GM12873 (cell line): ENCODE data around the gene ACTR3.

ENCODE experiments used
- TF ChIP-seq, protein P1 (sequence below): IDR thresholded peaks from 2 replicates; pipeline ENCODE4 v1.5.1; 2012; ENCODE audit warnings: low read depth, mild to moderate bottlenecking, moderate library complexity, low read length, control low read depth; ENCODE audit not compliant: insufficient read depth; ENCODE audit errors: missing control alignments

The ACTR3 gene

GRCh38 chr2:113964436-113964835 lies 74.5 kb downstream of the ACTR3 start:
- TF ChIP-seq, protein P1, sequence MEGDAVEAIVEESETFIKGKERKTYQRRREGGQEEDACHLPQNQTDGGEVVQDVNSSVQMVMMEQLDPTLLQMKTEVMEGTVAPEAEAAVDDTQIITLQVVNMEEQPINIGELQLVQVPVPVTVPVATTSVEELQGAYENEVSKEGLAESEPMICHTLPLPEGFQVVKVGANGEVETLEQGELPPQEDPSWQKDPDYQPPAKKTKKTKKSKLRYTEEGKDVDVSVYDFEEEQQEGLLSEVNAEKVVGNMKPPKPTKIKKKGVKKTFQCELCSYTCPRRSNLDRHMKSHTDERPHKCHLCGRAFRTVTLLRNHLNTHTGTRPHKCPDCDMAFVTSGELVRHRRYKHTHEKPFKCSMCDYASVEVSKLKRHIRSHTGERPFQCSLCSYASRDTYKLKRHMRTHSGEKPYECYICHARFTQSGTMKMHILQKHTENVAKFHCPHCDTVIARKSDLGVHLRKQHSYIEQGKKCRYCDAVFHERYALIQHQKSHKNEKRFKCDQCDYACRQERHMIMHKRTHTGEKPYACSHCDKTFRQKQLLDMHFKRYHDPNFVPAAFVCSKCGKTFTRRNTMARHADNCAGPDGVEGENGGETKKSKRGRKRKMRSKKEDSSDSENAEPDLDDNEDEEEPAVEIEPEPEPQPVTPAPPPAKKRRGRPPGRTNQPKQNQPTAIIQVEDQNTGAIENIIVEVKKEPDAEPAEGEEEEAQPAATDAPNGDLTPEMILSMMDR, result no peak

DNA sequence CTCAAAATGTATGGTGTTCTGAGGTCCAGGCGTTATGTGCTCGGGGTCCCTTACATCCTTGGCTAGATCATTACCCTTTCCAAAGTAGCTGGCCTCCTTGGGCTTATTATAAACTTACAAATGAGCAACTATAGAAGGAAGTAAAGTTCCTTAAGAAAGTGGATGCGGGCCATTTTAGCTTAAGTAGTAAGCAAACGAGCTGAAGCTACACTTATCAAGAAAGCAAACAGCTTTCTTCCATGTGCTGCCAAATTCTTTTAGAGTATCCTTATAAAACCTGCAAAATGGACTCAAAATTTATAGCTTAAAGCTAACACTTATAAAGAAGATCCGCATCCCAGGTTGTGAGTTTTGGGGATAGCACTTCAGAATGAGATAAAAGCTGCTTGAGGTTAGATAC lies 75.3 kb downstream of the ACTR3 start:
- TF ChIP-seq, protein P1, result no peak

DNA sequence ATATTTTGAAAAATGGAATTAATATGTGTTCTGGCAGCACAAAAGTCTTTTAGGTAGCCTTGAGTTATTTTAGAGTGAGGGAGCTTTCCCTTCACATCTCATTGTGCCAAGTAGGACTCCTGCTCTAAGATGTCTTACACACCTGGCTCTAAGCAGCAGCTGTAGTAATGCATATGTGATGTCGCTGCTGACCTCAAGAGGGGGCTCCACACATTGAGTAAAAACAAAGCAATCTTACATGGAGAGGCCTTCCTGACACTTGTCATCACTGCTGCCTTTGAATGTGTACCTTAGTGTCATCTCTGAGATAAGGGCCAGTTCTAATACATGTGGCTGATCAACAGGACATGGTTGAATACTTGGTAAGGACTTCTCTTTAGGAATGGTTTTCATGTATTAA lies 75.8 kb downstream of the ACTR3 start:
- TF ChIP-seq, protein P1, result peak; percentile 73

DNA sequence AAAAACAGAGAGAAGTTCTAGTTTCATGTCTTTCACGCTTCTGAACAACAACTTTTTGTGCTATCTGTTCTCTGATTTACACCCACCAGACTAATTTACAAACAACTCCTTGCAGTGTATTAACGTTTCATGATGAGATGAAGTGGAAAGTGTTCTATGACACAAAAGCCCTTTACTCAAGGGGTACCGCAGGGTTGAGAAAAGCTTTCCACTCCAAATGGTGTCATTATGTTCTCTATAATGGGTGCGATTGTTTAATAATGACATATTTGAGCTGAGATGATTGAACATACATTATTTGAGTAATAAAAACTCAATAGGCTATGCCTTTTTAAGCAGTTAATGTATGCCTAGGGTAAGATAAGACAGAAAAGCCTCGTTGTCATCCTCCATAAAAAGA lies 76.3 kb downstream of the ACTR3 start:
- TF ChIP-seq, protein P1, result no peak

GRCh38 chr2:113966832-113967231 lies 76.9 kb downstream of the ACTR3 start:
- TF ChIP-seq, protein P1, result no peak

- TF ChIP-seq, protein P1, result no peak
Measured at GRCh38 chr2:113967272-113967671, 77.4 kb downstream of the ACTR3 start.

DNA sequence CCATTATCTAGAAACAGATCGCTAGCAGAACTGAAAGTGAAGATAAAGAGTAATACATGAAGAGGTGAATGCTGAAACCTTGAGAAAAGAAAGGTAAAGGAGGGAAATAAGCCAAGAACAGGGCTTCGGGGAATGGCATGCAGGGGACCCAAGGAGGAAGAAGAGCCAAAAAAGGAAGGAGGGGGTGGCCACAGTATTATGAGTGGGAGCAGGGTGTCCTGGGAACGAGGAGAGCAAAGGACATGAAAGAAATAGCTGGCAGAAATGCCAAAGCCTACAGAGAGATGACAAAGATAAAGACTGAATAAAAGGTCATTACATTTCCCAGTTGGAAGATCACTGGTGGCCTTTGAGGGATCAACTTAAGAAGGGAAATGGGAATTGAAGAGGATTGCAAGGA lies 82.9 kb downstream of the ACTR3 start:
- TF ChIP-seq, protein P1, result no peak

DNA sequence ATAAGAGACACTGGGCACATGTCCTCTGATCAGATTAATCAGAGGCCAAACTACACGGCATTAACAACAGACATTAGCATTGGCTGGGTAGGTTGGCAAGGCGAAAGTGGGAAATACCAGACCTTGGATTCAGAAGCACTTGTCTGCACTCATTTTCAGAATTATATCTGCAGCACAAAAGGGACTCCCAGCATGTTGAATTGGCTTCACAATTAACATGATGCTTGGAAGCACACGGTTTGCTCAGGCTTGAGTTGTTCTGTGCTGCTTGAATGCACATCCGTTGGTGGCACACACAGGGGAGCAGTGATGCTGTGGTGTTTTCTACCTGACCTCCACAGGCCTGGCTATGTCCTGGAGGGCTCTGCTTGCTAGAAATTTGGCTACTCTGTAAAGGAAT lies 83.9 kb downstream of the ACTR3 start:
- TF ChIP-seq, protein P1, result no peak
